Loucy (cell line): ENCODE data around the gene MCF2L2.

Source experiments
- H2AFZ ChIP-seq: fragments of 200-600 bp; sonication (generic); 2 replicates; pipeline ENCODE4 v1.6.0; 2016; ENCODE audit warnings: antibody characterized with exemption, mild to moderate bottlenecking, low read length, moderate library complexity
- H3F3A ChIP-seq: fragments of 200-600 bp; 2 replicates; pipeline ENCODE4 v1.6.0; 2016; ENCODE audit warnings: antibody characterized with exemption, low read depth, mild to moderate bottlenecking
- H3K27me3 ChIP-seq: fragments of 200-600 bp; sonication (generic); 2 replicates; pipeline ENCODE4 v1.6.1; 2014; ENCODE audit warnings: low read length, mild to moderate bottlenecking; ENCODE audit not compliant: insufficient read depth, poor library complexity, severe bottlenecking
- H3K36me3 ChIP-seq: fragments of 200-600 bp; sonication (generic); 2 replicates; pipeline ENCODE4 v1.6.1; 2016; ENCODE audit warnings: low read length; ENCODE audit not compliant: insufficient read depth
- H3K4me1 ChIP-seq: fragments of 200-600 bp; sonication (generic); 2 replicates; pipeline ENCODE4 v1.5.1; 2014; ENCODE audit warnings: low read length, mild to moderate bottlenecking; ENCODE audit not compliant: insufficient read depth, poor library complexity, severe bottlenecking
- H3K4me2 ChIP-seq: fragments of 200-600 bp; sonication (generic); 2 replicates; pipeline ENCODE4 v1.6.0; 2014; ENCODE audit warnings: antibody characterized with exemption, low read length, low read depth, mild to moderate bottlenecking; ENCODE audit not compliant: poor library complexity, severe bottlenecking
- H3K4me3 ChIP-seq: fragments of 200-600 bp; sonication (generic); 2 replicates; pipeline ENCODE4 v1.5.1; 2014; ENCODE audit warnings: low read length, mild to moderate bottlenecking, mixed read lengths; ENCODE audit not compliant: poor library complexity, severe bottlenecking
- H3K79me2 ChIP-seq: fragments of 200-600 bp; sonication (generic); 2 replicates; pipeline ENCODE4 v1.6.1; 2014; ENCODE audit warnings: low read length; ENCODE audit not compliant: insufficient read depth
- H3K9ac ChIP-seq: fragments of 200-600 bp; sonication (generic); 2 replicates; pipeline ENCODE4 v1.6.0; 2014; ENCODE audit warnings: mild to moderate bottlenecking, low read depth, low read length, moderate library complexity; ENCODE audit not compliant: poor library complexity, severe bottlenecking
- H3K9me2 ChIP-seq: fragments of 200-600 bp; sonication (generic); replicated peaks from 2 replicates; pipeline ENCODE4 v1.6.1; 2016; ENCODE audit warnings: low read depth, low read length, mixed read lengths
- H3K9me3 ChIP-seq: fragments of 200-600 bp; sonication (generic); 2 replicates; pipeline ENCODE4 v1.6.1; 2014; ENCODE audit warnings: mild to moderate bottlenecking, antibody characterized with exemption, low read length, low read depth; ENCODE audit not compliant: insufficient read depth
- H4K20me1 ChIP-seq: fragments of 200-600 bp; sonication (generic); 2 replicates; pipeline ENCODE4 v1.6.0; 2014; ENCODE audit warnings: antibody characterized with exemption, low read length, mild to moderate bottlenecking; ENCODE audit not compliant: insufficient read depth, poor library complexity, severe bottlenecking
- EZH2phosphoT487 ChIP-seq: fragments of 200-600 bp; IDR thresholded peaks from 2 replicates; pipeline ENCODE4 v1.6.1; 2018; ENCODE audit warnings: antibody characterized with exemption, mild to moderate bottlenecking, moderate library complexity, borderline replicate concordance
- TF ChIP-seq, protein P1 (sequence below): fragments of 200-600 bp; sonication (generic); conservative IDR thresholded peaks from 2 replicates; pipeline ENCODE4 v1.5.1; 2014; ENCODE audit warnings: mild to moderate bottlenecking, antibody characterized with exemption, low read length

The MCF2L2 gene

DNA sequence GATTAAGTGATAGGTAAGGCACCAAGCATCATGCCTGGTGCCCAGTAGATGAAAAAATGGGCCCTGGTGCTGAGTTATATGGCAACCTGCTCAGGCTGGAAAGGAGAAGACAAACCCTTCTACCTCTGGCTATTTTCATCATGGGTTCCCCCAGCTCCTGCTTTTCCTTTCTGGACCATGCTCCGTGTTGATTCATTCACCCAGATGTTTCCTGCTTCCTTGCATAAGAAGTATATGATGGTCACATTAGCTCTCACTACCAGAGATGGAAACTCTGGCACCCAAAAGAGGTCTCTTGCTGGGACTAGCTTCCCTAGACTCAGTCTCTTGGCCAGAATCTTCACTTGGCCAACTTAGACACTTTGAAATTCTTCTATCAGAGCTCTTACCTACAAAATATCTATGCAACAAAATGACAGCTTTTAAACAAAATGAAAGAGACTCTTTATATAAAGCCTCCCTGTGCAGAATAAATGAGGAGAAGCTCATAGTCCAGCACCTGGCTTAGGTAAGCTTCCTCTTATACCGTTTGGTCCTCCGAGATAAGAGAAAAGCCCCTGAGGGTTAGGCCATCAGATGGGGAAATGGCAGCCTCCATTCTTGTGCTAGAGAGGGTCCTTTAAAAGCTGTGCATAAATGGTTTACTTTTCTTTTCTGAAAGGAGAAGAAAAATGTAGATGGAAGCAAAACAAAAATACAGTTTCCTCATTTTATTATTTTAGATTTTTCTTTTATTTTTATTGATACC lies 46.8 kb upstream of the MCF2L2 start:
- Histone ChIP-seq H2AFZ (no peak overlapping the region), H3K9ac (no peak overlapping the region), H3K9me3 (no peaks in the 10 kb centered on the region), H3K4me3 (no peak overlapping the region), H3K9me2 (no peaks in the 10 kb centered on the region), H3K4me2 (no peak overlapping the region), H3F3A (no peaks in the 10 kb centered on the region), H4K20me1 (no peaks in the 10 kb centered on the region), H3K27me3 (no peaks in the 10 kb centered on the region), H3K36me3 (no peaks in the 10 kb centered on the region), H3K4me1 (no peaks in the 10 kb centered on the region), H3K79me2 (no peaks in the 10 kb centered on the region)
- TF ChIP-seq, protein P1, sequence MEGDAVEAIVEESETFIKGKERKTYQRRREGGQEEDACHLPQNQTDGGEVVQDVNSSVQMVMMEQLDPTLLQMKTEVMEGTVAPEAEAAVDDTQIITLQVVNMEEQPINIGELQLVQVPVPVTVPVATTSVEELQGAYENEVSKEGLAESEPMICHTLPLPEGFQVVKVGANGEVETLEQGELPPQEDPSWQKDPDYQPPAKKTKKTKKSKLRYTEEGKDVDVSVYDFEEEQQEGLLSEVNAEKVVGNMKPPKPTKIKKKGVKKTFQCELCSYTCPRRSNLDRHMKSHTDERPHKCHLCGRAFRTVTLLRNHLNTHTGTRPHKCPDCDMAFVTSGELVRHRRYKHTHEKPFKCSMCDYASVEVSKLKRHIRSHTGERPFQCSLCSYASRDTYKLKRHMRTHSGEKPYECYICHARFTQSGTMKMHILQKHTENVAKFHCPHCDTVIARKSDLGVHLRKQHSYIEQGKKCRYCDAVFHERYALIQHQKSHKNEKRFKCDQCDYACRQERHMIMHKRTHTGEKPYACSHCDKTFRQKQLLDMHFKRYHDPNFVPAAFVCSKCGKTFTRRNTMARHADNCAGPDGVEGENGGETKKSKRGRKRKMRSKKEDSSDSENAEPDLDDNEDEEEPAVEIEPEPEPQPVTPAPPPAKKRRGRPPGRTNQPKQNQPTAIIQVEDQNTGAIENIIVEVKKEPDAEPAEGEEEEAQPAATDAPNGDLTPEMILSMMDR = no peak
- no peak for TF ChIP-seq EZH2phosphoT487

DNA sequence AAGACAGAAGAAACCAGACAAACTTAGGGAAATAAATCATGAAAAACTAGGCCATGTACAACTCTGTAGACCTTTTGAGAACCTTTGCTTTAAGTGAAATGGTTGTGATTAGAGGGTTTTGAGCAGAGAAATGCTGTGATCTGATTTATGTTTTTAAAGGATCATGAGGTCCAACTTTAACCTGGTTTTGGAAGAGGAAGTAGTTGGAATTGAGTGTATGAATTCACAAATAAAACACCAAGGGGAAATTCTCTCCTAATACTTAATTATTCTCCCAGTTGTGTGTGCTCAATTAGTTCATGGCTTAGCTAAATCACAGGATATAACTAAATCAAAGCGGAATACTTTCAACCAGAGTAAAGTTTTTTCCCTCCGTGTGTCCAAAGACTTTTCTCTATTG lies 45.5 kb upstream of the MCF2L2 start:
- H3K4me1 ChIP-seq = no peaks in the 10 kb centered on the region
- H3K27me3 ChIP-seq = no peaks in the 10 kb centered on the region
- H3K9me3 ChIP-seq = no peaks in the 10 kb centered on the region
- TF ChIP-seq, protein P1 = no peak
- no peak for TF ChIP-seq EZH2phosphoT487
- no peaks in the 10 kb centered on the region for H3K36me3 ChIP-seq
- H3K79me2 ChIP-seq = no peaks in the 10 kb centered on the region
- H3K9me2 ChIP-seq = no peaks in the 10 kb centered on the region
- no peaks in the 10 kb centered on the region for H4K20me1 ChIP-seq
- no peak overlapping the region for H2AFZ ChIP-seq
- H3F3A ChIP-seq = no peaks in the 10 kb centered on the region
- no peak overlapping the region for H3K4me2 ChIP-seq
- H3K4me3 ChIP-seq = no peak overlapping the region
- H3K9ac ChIP-seq = no peak overlapping the region

- no peaks in the 10 kb centered on the region for H3K9me3 ChIP-seq
- H3K9me2 ChIP-seq = no peaks in the 10 kb centered on the region
- no peak overlapping the region for H3K9ac ChIP-seq
- H3K4me3 ChIP-seq = no peak overlapping the region
- H3K4me1 ChIP-seq = no peaks in the 10 kb centered on the region
- TF ChIP-seq, protein P1 = no peak
- TF ChIP-seq EZH2phosphoT487 = no peak
- no peaks in the 10 kb centered on the region for H3K36me3 ChIP-seq
- no peaks in the 10 kb centered on the region for H4K20me1 ChIP-seq
- H3K79me2 ChIP-seq = no peaks in the 10 kb centered on the region
- H3K4me2 ChIP-seq = no peak overlapping the region
- no peaks in the 10 kb centered on the region for H3K27me3 ChIP-seq
- no peak overlapping the region for H2AFZ ChIP-seq
- H3F3A ChIP-seq = no peaks in the 10 kb centered on the region
Observed at GRCh38 chr3:183472155-183472554, 43.7 kb upstream of the MCF2L2 start.
